Peyer's patch (tissue), 4 donors: Measurements from ENCODE around the gene MTMR12.

Experiments used
- POLR2A ChIP-seq, 2 donors: fragments of 450-650 bp; IDR thresholded peaks; one replicate each; pipeline ENCODE4 v1.5.1; 2017; ENCODE audit warnings: antibody characterized with exemption in 2 of 2, mild to moderate bottlenecking in 2 of 2, moderate library complexity in 2 of 2
- TF ChIP-seq, protein P1 (sequence below), 6 experiments: fragments of 450-650 bp in 4 of 6; fragments of 200-600 bp in 2 of 6; sonication (generic) in 1 of 6; IDR thresholded peaks; one replicate each; pipeline ENCODE4 v1.5.1; 2017 to 2019; ENCODE audit warnings: antibody characterized with exemption in 6 of 6, mild to moderate bottlenecking in 3 of 6, moderate library complexity in 1 of 6

DNA sequence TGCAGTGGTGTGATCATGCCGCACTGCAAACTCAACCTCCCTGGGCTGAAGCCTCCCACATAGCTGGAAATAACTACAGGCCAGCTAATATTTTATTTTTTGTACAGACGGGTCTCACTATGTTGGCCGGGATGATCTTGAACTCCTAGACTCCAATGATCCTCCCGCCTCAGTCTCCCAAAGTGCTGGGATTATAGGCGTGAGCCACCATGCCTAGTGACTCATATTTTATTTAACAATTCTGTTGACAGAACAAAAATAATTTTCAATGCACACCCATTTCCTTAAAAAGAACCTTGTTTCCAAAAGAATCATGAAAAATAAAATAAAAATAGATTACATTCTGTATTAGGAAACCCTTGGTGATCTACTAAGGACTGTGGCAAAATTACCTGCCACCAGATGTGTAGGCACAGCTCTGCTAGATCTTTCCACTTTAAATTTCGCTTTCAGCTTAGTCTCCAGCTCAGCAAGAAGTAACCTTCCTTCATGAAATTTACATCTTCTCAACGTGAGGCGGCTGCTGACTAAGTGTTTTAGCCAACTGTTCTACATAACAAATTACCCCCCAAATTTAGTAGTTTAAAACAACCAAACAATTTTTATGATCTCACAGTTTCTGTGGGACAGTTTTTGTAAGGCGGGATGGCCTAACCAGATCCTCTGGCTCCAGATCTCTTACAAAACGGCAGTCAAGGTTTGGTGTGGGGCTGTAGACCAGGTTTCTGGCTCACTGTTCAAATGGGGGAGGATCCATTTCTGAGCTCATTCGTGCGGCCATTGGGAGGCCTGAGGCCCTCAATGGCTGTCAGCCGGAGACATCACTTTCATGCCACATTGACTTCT is 106.0 kb downstream of the MTMR12 start:
- TF ChIP-seq, protein P1, sequence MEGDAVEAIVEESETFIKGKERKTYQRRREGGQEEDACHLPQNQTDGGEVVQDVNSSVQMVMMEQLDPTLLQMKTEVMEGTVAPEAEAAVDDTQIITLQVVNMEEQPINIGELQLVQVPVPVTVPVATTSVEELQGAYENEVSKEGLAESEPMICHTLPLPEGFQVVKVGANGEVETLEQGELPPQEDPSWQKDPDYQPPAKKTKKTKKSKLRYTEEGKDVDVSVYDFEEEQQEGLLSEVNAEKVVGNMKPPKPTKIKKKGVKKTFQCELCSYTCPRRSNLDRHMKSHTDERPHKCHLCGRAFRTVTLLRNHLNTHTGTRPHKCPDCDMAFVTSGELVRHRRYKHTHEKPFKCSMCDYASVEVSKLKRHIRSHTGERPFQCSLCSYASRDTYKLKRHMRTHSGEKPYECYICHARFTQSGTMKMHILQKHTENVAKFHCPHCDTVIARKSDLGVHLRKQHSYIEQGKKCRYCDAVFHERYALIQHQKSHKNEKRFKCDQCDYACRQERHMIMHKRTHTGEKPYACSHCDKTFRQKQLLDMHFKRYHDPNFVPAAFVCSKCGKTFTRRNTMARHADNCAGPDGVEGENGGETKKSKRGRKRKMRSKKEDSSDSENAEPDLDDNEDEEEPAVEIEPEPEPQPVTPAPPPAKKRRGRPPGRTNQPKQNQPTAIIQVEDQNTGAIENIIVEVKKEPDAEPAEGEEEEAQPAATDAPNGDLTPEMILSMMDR (IDR thresholded peaks at IDR 0.05): no peak
- no peak for TF ChIP-seq POLR2A (IDR thresholded peaks at IDR 0.05)
